ENCODE data around the gene ANKZF1. TPM values are rescaled to one million over a fixed set of nuclear protein-coding genes. Genes with fewer than 3 reads are reported as not detected.
A peak's percentile ranks its signal among the peaks of the same experiment; 100 is the strongest.

The ANKZF1 gene
- total RNA-seq, 1 experiment from 2014 or later, result 51.5 TPM

- no peak for DNase-seq
- intact Hi-C loops (cut with micrococcal nuclease; ENCODE audit: unreplicated experiment), result no loop called here
- ChIA-PET CTCF (no interaction called here), POLR2A (no interaction called here)
- no TSS peak for BruUV-seq (replicated peaks)
- Histone ChIP-seq H3K9me3 (no peaks in the 10 kb centered on the region), H3K4me3 (ENCODE audit: low read depth, low read length) (no peak overlapping the region), H3K27me3 (replicated peaks; ENCODE audit: control insufficient read depth, insufficient read depth, low read length) (no peaks in the 10 kb centered on the region), H3K36me3 (ENCODE audit: control insufficient read depth, insufficient read depth, low read length) (peaks cover 3% of the 10 kb centered on the region; the same call in 1 of the 2 replicates), H3K4me1 (no peaks in the 10 kb centered on the region)
- no peaks in the 10 kb centered on the region for H3K4me1 Mint-ChIP-seq (ENCODE audit: low read depth, unreplicated experiment)
- no peak for TF ChIP-seq CTCF (IDR thresholded peaks at IDR 0.05; ENCODE audit: insufficient read depth in 1 of 2, low read depth in 1 of 2, low read length in 1 of 2, severe bottlenecking in 1 of 2, unreplicated experiment in 1 of 2)
- no peak overlapping the region for H3K27ac Mint-ChIP-seq (ENCODE audit: unreplicated experiment)
- no peaks in the 10 kb centered on the region for H3K9me3 Mint-ChIP-seq (ENCODE audit: unreplicated experiment)
- H3K36me3 Mint-ChIP-seq (ENCODE audit: insufficient read depth, unreplicated experiment), result peaks cover 46% of the 10 kb centered on the region
- no peaks in the 10 kb centered on the region for H3K27me3 Mint-ChIP-seq (ENCODE audit: insufficient read depth, unreplicated experiment)
- H3K4me3 Mint-ChIP-seq (ENCODE audit: unreplicated experiment), result no peak overlapping the region
Observed at GRCh38 chr2:219225350-219225749, 4.3 kb upstream of the ANKZF1 start.

- Mint-ChIP-seq H3K36me3 (ENCODE audit: insufficient read depth, unreplicated experiment) (peaks cover 43% of the 10 kb centered on the region), H3K4me1 (ENCODE audit: low read depth, unreplicated experiment) (no peaks in the 10 kb centered on the region), H3K4me3 (ENCODE audit: unreplicated experiment) (peak overlapping the region; percentile 100), H3K27ac (ENCODE audit: unreplicated experiment) (peak overlapping the region; percentile 100), H3K27me3 (ENCODE audit: insufficient read depth, unreplicated experiment) (no peaks in the 10 kb centered on the region), H3K9me3 (ENCODE audit: unreplicated experiment) (no peaks in the 10 kb centered on the region)
- Histone ChIP-seq H3K27me3 (replicated peaks; ENCODE audit: control insufficient read depth, insufficient read depth, low read length) (no peaks in the 10 kb centered on the region), H3K36me3 (ENCODE audit: control insufficient read depth, insufficient read depth, low read length) (peaks cover 8% of the 10 kb centered on the region), H3K4me1 (0 out of 2 replicates have a peak, but pooled peaks cover 4% of the 10 kb centered on the region), H3K9me3 (no peaks in the 10 kb centered on the region), H3K4me3 (ENCODE audit: low read depth, low read length) (peak overlapping the region; percentile 69)
- no peak for DNase-seq
- ChIA-PET POLR2A (interaction anchor here (1.6 to 1.7 kb wide), 3 partner anchors 10 to 51 kb away, joined by 6 to 27 read pairs (median 11); partner anchors contain the start of genes ABCB6, DNAJB2, GLB1L and STK16), CTCF (no interaction called here)
- TF ChIP-seq CTCF (IDR thresholded peaks at IDR 0.05; ENCODE audit: insufficient read depth in 1 of 2, low read depth in 1 of 2, low read length in 1 of 2, severe bottlenecking in 1 of 2, unreplicated experiment in 1 of 2), result no peak
- BruUV-seq (replicated peaks), result no TSS peak
- intact Hi-C loops (cut with micrococcal nuclease; ENCODE audit: unreplicated experiment), result no loop called here
Observed at GRCh38 chr2:219228041-219228910, 1.3 kb upstream of the ANKZF1 start.

GRCh38 chr2:219228911-219229304 is 698 bp upstream of the ANKZF1 start:
- POLR2A ChIA-PET, result interaction anchor here (0.7 to 1.7 kb wide), 4 partner anchors 11 to 51 kb away, joined by 3 to 27 read pairs (median 8); partner anchors contain the start of genes ABCB6, DNAJB2, GLB1L and STK16
- H3K27me3 ChIP-seq (replicated peaks; ENCODE audit: control insufficient read depth, insufficient read depth, low read length), result no peaks in the 10 kb centered on the region
- CTCF ChIA-PET, result interaction anchor here (0.6 to 1.0 kb wide), 2 partner anchors 22 to 52 kb away, joined by 4 read pairs; partner anchors contain the start of genes CNPPD1 and ZFAND2B
- H3K36me3 Mint-ChIP-seq (ENCODE audit: insufficient read depth, unreplicated experiment), result peaks cover 37% of the 10 kb centered on the region
- DNase-seq, result no peak
- H3K4me1 ChIP-seq, result 0 out of 2 replicates have a peak, but pooled peaks cover 4% of the 10 kb centered on the region
- intact Hi-C loops (cut with micrococcal nuclease; ENCODE audit: unreplicated experiment), result loop anchor here (1.0 kb wide), 5 partner anchors 10 to 69 kb away; partner anchors contain the start of genes DNAJB2, NHEJ1 and ZFAND2B
- H3K4me3 Mint-ChIP-seq (ENCODE audit: unreplicated experiment), result peak overlapping the region; percentile 100
- H3K36me3 ChIP-seq (ENCODE audit: control insufficient read depth, insufficient read depth, low read length), result peaks cover 11% of the 10 kb centered on the region
- H3K27me3 Mint-ChIP-seq (ENCODE audit: insufficient read depth, unreplicated experiment), result no peaks in the 10 kb centered on the region
- no peak for TF ChIP-seq CTCF (IDR thresholded peaks at IDR 0.05; ENCODE audit: insufficient read depth in 1 of 2, low read depth in 1 of 2, low read length in 1 of 2, severe bottlenecking in 1 of 2, unreplicated experiment in 1 of 2)
- H3K9me3 Mint-ChIP-seq (ENCODE audit: unreplicated experiment), result no peaks in the 10 kb centered on the region
- peak overlapping the region; percentile 69 for H3K4me3 ChIP-seq (ENCODE audit: low read depth, low read length)
- H3K9me3 ChIP-seq, result no peaks in the 10 kb centered on the region
- no TSS peak for BruUV-seq (replicated peaks)
- H3K4me1 Mint-ChIP-seq (ENCODE audit: low read depth, unreplicated experiment), result no peaks in the 10 kb centered on the region
- peak overlapping the region; percentile 100 for H3K27ac Mint-ChIP-seq (ENCODE audit: unreplicated experiment)
